Activated naive CD8-positive, alpha-beta T cell treated with anti-CD3 and anti-CD28 coated beads for 36 hours (primary cell): ENCODE measurements around the gene FBLN2. TPM values are rescaled to one million over a fixed set of nuclear protein-coding genes. Genes with fewer than 3 reads are reported as not detected.

Source experiments
- DNase-seq: peaks from one replicate; pipeline ENCODE4 v3.0.0; 2021
- H3K27ac Mint-ChIP-seq: one replicate; pipeline ENCODE4 v1.8.0; 2022; ENCODE audit warnings: mild to moderate bottlenecking, moderate library complexity, mixed read lengths
- H3K27me3 Mint-ChIP-seq: one replicate; pipeline ENCODE4 v1.8.0; 2022; ENCODE audit warnings: mild to moderate bottlenecking, mixed read lengths
- H3K36me3 Mint-ChIP-seq: one replicate; pipeline ENCODE4 v1.8.0; 2021; ENCODE audit warnings: mild to moderate bottlenecking, mixed read lengths
- H3K4me1 Mint-ChIP-seq: one replicate; pipeline ENCODE4 v1.8.0; 2021; ENCODE audit warnings: mixed read lengths
- H3K4me3 Mint-ChIP-seq: one replicate; pipeline ENCODE4 v1.8.0; 2022; ENCODE audit warnings: mild to moderate bottlenecking, moderate library complexity, mixed read lengths
- H3K9me3 Mint-ChIP-seq: one replicate; pipeline ENCODE4 v1.8.0; 2022; ENCODE audit warnings: mixed read lengths
- total RNA-seq, 2 experiments: library from RNA; stranded (reverse); gene quantifications; one replicate each; pipeline ENCODE4 v1.2.3, GENCODE V29; 2021

The FBLN2 gene
- total RNA-seq, 2 experiments from 2014 or later, result 1.9 to 3.1 TPM

GRCh38 chr3:13686367-13687160 lies 137.6 kb downstream of the FBLN2 start:
- no peaks in the 10 kb centered on the region for H3K4me1 Mint-ChIP-seq
- H3K36me3 Mint-ChIP-seq, result no peaks in the 10 kb centered on the region
- no peak for DNase-seq
- no peak overlapping the region for H3K4me3 Mint-ChIP-seq
- H3K9me3 Mint-ChIP-seq, result no peaks in the 10 kb centered on the region
- H3K27ac Mint-ChIP-seq, result no peak overlapping the region
- H3K27me3 Mint-ChIP-seq, result peaks cover 3% of the 10 kb centered on the region

GRCh38 chr3:13687517-13687943 lies 138.6 kb downstream of the FBLN2 start:
- DNase-seq, result no peak
- no peaks in the 10 kb centered on the region for H3K36me3 Mint-ChIP-seq
- H3K27me3 Mint-ChIP-seq, result peaks cover 3% of the 10 kb centered on the region
- H3K9me3 Mint-ChIP-seq, result no peaks in the 10 kb centered on the region
- H3K4me3 Mint-ChIP-seq, result no peak overlapping the region
- no peak overlapping the region for H3K27ac Mint-ChIP-seq
- H3K4me1 Mint-ChIP-seq, result no peaks in the 10 kb centered on the region

Other genes starting within 250 kb of the FBLN2 start
- 100 to 1,000 TPM; 127 to 131 TPM for gene NUP210, start 128.8 kb upstream of the FBLN2 start, total RNA-seq
- 1 to 10 TPM; 1.6 to 2.7 TPM for gene HDAC11, start 68.8 kb upstream of the FBLN2 start, total RNA-seq